H1 (cell line): ENCODE measurements around the gene AP2A1. TPM values are rescaled to one million over a fixed set of nuclear protein-coding genes. Genes with fewer than 3 reads are reported as not detected.

ENCODE experiments used
- CTCF ChIA-PET: fragments of 300-600 bp; sonication (Branson Sonifier 250); formaldehyde crosslinking; loops from one replicate; lab custom pipeline; 2021; ENCODE audit not compliant: partially characterized antibody; lab: Charles Lee
- POLR2A ChIA-PET: fragments of 300-600 bp; sonication (Branson Sonifier 250); formaldehyde crosslinking; loops from one replicate; lab custom pipeline; 2021; ENCODE audit warnings: inconsistent platforms; ENCODE audit not compliant: partially characterized antibody; lab: Charles Lee
- DNase-seq, 2 experiments: peaks; one replicate each; pipeline versions ENCODE4 v3.0.0 to v3.0.0-alpha.2; 2010 to 2022; ENCODE audit warnings: low spot score in 2 of 2, low read depth in 1 of 2, mixed read lengths in 1 of 2
- FAIRE-seq: peaks from 2 replicates; lab custom pipeline; 2011; peaks lifted over from hg19 to GRCh38; lab: Jason Lieb, UNC
- H2AFZ ChIP-seq: 2 replicates; pipeline ENCODE4 v1.8.1; 2012; ENCODE audit warnings: low read length, inconsistent platforms
- H2AK5ac ChIP-seq: 2 replicates; pipeline ENCODE4 v1.6.1; 2013; ENCODE audit warnings: low read depth, low read length
- H2BK120ac ChIP-seq: replicated peaks from 2 replicates; pipeline ENCODE3; 2013; ENCODE audit warnings: low read depth, low read length, inconsistent platforms
- H2BK12ac ChIP-seq: 2 replicates; pipeline ENCODE4 v1.6.1; 2013; ENCODE audit warnings: low read depth, low read length
- H2BK15ac ChIP-seq: 2 replicates; pipeline ENCODE4 v1.6.1; 2013; ENCODE audit warnings: low read length
- H2BK20ac ChIP-seq: 2 replicates; pipeline ENCODE4 v1.6.1; 2013; ENCODE audit warnings: low read length
- H2BK5ac ChIP-seq: 2 replicates; pipeline ENCODE4 v1.6.1; 2013; ENCODE audit warnings: low read depth, low read length
- H3K14ac ChIP-seq: 2 replicates; pipeline ENCODE4 v1.6.1; 2013; ENCODE audit warnings: inconsistent platforms; ENCODE audit not compliant: insufficient read length
- H3K18ac ChIP-seq: 2 replicates; pipeline ENCODE4 v1.6.1; 2013; ENCODE audit warnings: low read length; ENCODE audit errors: extremely low read depth
- H3K23ac ChIP-seq: 2 replicates; pipeline ENCODE4 v1.6.1; 2013; ENCODE audit warnings: inconsistent platforms; ENCODE audit not compliant: insufficient read length
- H3K23me2 ChIP-seq: 2 replicates; pipeline ENCODE4 v1.6.1; 2013; ENCODE audit warnings: low read depth, low read length
- H3K27ac ChIP-seq: 2 replicates; pipeline ENCODE4 v1.6.1; 2011; ENCODE audit warnings: low read depth, low read length, inconsistent platforms
- H3K27me3 ChIP-seq, 4 experiments: replicated peaks in 1 of 4; 1 replicate in 1 of 4; 2 replicates in 3 of 4; pipeline versions ENCODE4 v1.6.1 to v1.8.1; 2011 to 2013; ENCODE audit warnings: low read length in 3 of 4, mild to moderate bottlenecking in 3 of 4, inconsistent platforms in 2 of 4, mixed read lengths in 2 of 4, moderate library complexity in 1 of 4; ENCODE audit not compliant: control insufficient read depth in 3 of 4, insufficient read depth in 3 of 4; ENCODE audit errors: extremely low read depth in 1 of 4
- H3K36me3 ChIP-seq, 4 experiments: 2 replicates each; pipeline versions ENCODE4 v1.6.1 to v1.8.1; 2011 to 2013; ENCODE audit warnings: mild to moderate bottlenecking in 4 of 4, low read length in 3 of 4, moderate library complexity in 2 of 4, control low read depth in 1 of 4, inconsistent platforms in 1 of 4; ENCODE audit not compliant: insufficient read depth in 4 of 4, control insufficient read depth in 2 of 4
- H3K4ac ChIP-seq: replicated peaks from 2 replicates; pipeline ENCODE3; 2013; ENCODE audit warnings: low read length, low read depth, mixed read lengths, inconsistent platforms; ENCODE audit not compliant: insufficient read length
- H3K4me1 ChIP-seq, 4 experiments: replicated peaks in 1 of 4; 1 replicate in 1 of 4; 2 replicates in 3 of 4; pipeline versions ENCODE4 v1.6.1 to v1.8.1; 2011 to 2013; ENCODE audit warnings: low read length in 3 of 4, inconsistent platforms in 2 of 4, mixed read lengths in 1 of 4; ENCODE audit not compliant: insufficient read depth in 4 of 4, control insufficient read depth in 3 of 4
- H3K4me2 ChIP-seq, 2 experiments: 2 replicates each; pipeline versions ENCODE4 v1.6.1 to v1.8.1; 2011 to 2013; ENCODE audit warnings: low read depth in 2 of 2, low read length in 2 of 2, control low read depth in 1 of 2, inconsistent platforms in 1 of 2, mild to moderate bottlenecking in 1 of 2; ENCODE audit not compliant: insufficient read depth in 1 of 2
- H3K4me3 ChIP-seq, 4 experiments: fragments of 200-600, 300-600 bp in 1 of 4; sonication (generic), shearing (Covaris generic), sonication (Bioruptor Twin) in 1 of 4; 2 replicates each; pipeline versions ENCODE4 v1.5.1 to v1.8.1; 2011 to 2016; ENCODE audit warnings: low read length in 4 of 4, low read depth in 3 of 4, control low read depth in 2 of 4, inconsistent platforms in 2 of 4, mild to moderate bottlenecking in 2 of 4, mixed read lengths in 1 of 4, moderate library complexity in 1 of 4; ENCODE audit not compliant: insufficient read depth in 2 of 4; ENCODE audit errors: extremely low read depth in 1 of 4
- H3K56ac ChIP-seq: replicated peaks from 2 replicates; pipeline ENCODE3; 2013; ENCODE audit warnings: low read depth, mild to moderate bottlenecking, mixed read lengths, low read length, inconsistent platforms; ENCODE audit not compliant: insufficient read length
- H3K79me1 ChIP-seq: 2 replicates; pipeline ENCODE4 v1.6.1; 2013; ENCODE audit warnings: low read depth, low read length, control low read depth
- H3K79me2 ChIP-seq, 2 experiments: 2 replicates each; pipeline versions ENCODE4 v1.6.1 to v1.8.1; 2012 to 2013; ENCODE audit warnings: low read length in 2 of 2, mild to moderate bottlenecking in 2 of 2, inconsistent platforms in 1 of 2; ENCODE audit not compliant: insufficient read depth in 2 of 2, control insufficient read depth in 1 of 2
- H3K9ac ChIP-seq, 4 experiments: replicated peaks in 1 of 4; 1 replicate in 1 of 4; 2 replicates in 3 of 4; pipeline versions ENCODE4 v1.6.1 to v1.8.1; 2011 to 2013; ENCODE audit warnings: low read depth in 3 of 4, low read length in 3 of 4, control low read depth in 2 of 4, mild to moderate bottlenecking in 2 of 4, moderate library complexity in 2 of 4, inconsistent platforms in 1 of 4; ENCODE audit errors: extremely low read depth in 1 of 4
- H3K9me3 ChIP-seq, 2 experiments: 2 replicates each; pipeline versions ENCODE4 v1.6.1 to v1.8.1; 2012 to 2013; ENCODE audit warnings: mild to moderate bottlenecking in 2 of 2, moderate library complexity in 2 of 2, control low read depth in 1 of 2, inconsistent platforms in 1 of 2, low read depth in 1 of 2, low read length in 1 of 2, mixed read lengths in 1 of 2; ENCODE audit not compliant: insufficient read depth in 2 of 2
- H4K20me1 ChIP-seq, 2 experiments: replicated peaks in 1 of 2; 2 replicates each; pipeline versions ENCODE3 to v1.8.1; 2011 to 2013; ENCODE audit warnings: inconsistent platforms in 2 of 2, low read length in 2 of 2, mild to moderate bottlenecking in 1 of 2; ENCODE audit not compliant: insufficient read depth in 2 of 2, control insufficient read depth in 1 of 2
- H4K5ac ChIP-seq: 2 replicates; pipeline ENCODE4 v1.6.1; 2013; ENCODE audit warnings: low read length, low read depth, mixed read lengths, inconsistent platforms; ENCODE audit not compliant: insufficient read length
- H4K8ac ChIP-seq: 2 replicates; pipeline ENCODE4 v1.8.0; 2013; ENCODE audit warnings: mild to moderate bottlenecking, moderate library complexity, low read length, inconsistent platforms; ENCODE audit not compliant: insufficient read depth; ENCODE audit errors: extremely low read depth
- H4K91ac ChIP-seq: replicated peaks from 2 replicates; pipeline ENCODE3; 2013; ENCODE audit warnings: low read length, mixed read lengths, inconsistent platforms; ENCODE audit not compliant: insufficient read length
- BACH1 ChIP-seq: IDR thresholded peaks from 2 replicates; pipeline ENCODE4 v1.6.1; 2012; ENCODE audit warnings: low read length, improper control_type of control experiment
- JUND ChIP-seq: IDR thresholded peaks from 2 replicates; pipeline ENCODE4 v1.6.1; 2011; ENCODE audit warnings: mild to moderate bottlenecking, improper control_type of control experiment, low read length
- PHF8 ChIP-seq: fragments of 200-600 bp; sonication (generic); conservative IDR thresholded peaks from 2 replicates; pipeline ENCODE4 v1.7.1; 2012; ENCODE audit warnings: low read depth, mild to moderate bottlenecking, inconsistent platforms, low read length, moderate library complexity
- WGBS, 2 experiments: shearing (Covaris generic) in 1 of 2; methylation state at CpG; one replicate each; pipeline versions ENCODE4 v1.1.6 to v1.1.7; 2013 to 2015; ENCODE audit warnings: low lambda C conversion rate in 2 of 2, mixed read lengths in 2 of 2, inconsistent platforms in 1 of 2, low coverage in 1 of 2, missing lambda C conversion rate in 1 of 2; ENCODE audit not compliant: insufficient replicate concordance in 2 of 2, insufficient coverage in 1 of 2, insufficient read length in 1 of 2; ENCODE audit errors: extremely low coverage in 1 of 2, missing lambda C conversion rate in 1 of 2; 5-methylcytosine and 5-hydroxymethylcytosine counted together
- polyA plus RNA-seq, 7 experiments: library from polyadenylated mRNA; depleted of rRNA in 3 of 7; stranded (reverse) in 5 of 7; unstranded in 2 of 7; fragments of >200 nt in 5 of 7; fragments of 200-250 nt in 2 of 7; gene quantifications; 1 replicate in 5 of 7; 2 replicates in 1 of 7; 4 replicates in 1 of 7; pipeline versions ENCODE4 v1.2.1 to v1.2.3, GENCODE V29; 2011 to 2013; ENCODE audit warnings: missing spikeins in 2 of 7, mixed read lengths in 2 of 7
- total RNA-seq: library from RNA; stranded (reverse); fragmentation: NEBNext Ultra II Directional; extraction: Animal tissue kit (Norgen Biotek cat#: 25700); gene quantifications from 2 replicates; pipeline ENCODE4 v1.2.1, GENCODE V29; 2021

AP2A1 gene
- total and polyA plus RNA-seq, 2 of the 8 experiments (the other 6 are each of a cell fraction or from before 2014, with no cell fraction given) = 105 to 106 TPM

- POLR2A ChIA-PET = interaction anchor here (0.7 to 3.1 kb wide), 4 partner anchors 10 to 29 kb away, joined by 3 to 13 read pairs (median 3); partner anchors contain the start of genes FUZ and PTOV1
These were observed 72.9 kb downstream of the AP2A1 start for GRCh38 chr19:49839713-49840112.

More at GRCh38 chr19:49839713-49840112, 72.9 kb downstream of the AP2A1 start:
- 95% methylated on average over 11 of the region's 11 CpGs; no CpG with 5 or more reads in 1 of the 2 experiments for WGBS, 2 experiments
- H3K23me2 ChIP-seq = no peaks in the 10 kb centered on the region
- no peak overlapping the region for H2BK12ac ChIP-seq
- no peak overlapping the region for H4K5ac ChIP-seq
- no peak overlapping the region for H2BK120ac ChIP-seq
- H3K56ac ChIP-seq = no peak overlapping the region
- no peak overlapping the region for H2BK20ac ChIP-seq
- H3K18ac ChIP-seq = no peak overlapping the region
- H3K79me2 ChIP-seq = no peaks in the 10 kb centered on the region
- peaks cover 3% of the 10 kb centered on the region; the same call in 1 of the 2 replicates for H3K79me1 ChIP-seq
- CTCF ChIA-PET = interaction anchor here (0.5 to 1.1 kb wide), 2 partner anchors 23 to 81 kb away, joined by 3 read pairs; no protein-coding TSS in a partner anchor
- no peak overlapping the region for H4K8ac ChIP-seq
- no peak overlapping the region for H3K14ac ChIP-seq
- no peaks in the 10 kb centered on the region for H3K4me1 ChIP-seq
- H3K23ac ChIP-seq = no peak overlapping the region
- H4K20me1 ChIP-seq = peaks cover 0 to 3% of the 10 kb centered on the region in 2 experiments
- H2AK5ac ChIP-seq = no peak overlapping the region
- no peak overlapping the region for H3K27ac ChIP-seq
- H3K9ac ChIP-seq = no peak overlapping the region
- no peak overlapping the region for H2BK5ac ChIP-seq
- H3K4me2 ChIP-seq = no peak overlapping the region
- H3K27me3 ChIP-seq = no peaks in the 10 kb centered on the region
- no peak overlapping the region for H2BK15ac ChIP-seq
- TF ChIP-seq PHF8 = no peak
- no peak for TF ChIP-seq JUND
- no peak for TF ChIP-seq BACH1
- TF ChIP-seq, all 59 proteins: peak for 0
- no peak for FAIRE-seq
- Histone ChIP-seq H3K9me3 (no peaks in the 10 kb centered on the region), H4K91ac (no peak overlapping the region), H2AFZ (no peak overlapping the region), H3K4me3 (no peak overlapping the region), H3K36me3 (peaks cover 4 to 22% (median 9%) of the 10 kb centered on the region in 4 experiments; a peak in 6 of 8 replicates), H3K4ac (no peak overlapping the region)
- DNase-seq = no peak
